ENCODE results near the gene KRTAP15-1.

GRCh38 chr21:30468900-30469714, 29.0 kb downstream of the KRTAP15-1 start:
- no peak for TF ChIP-seq YY1 (IDR thresholded peaks at IDR 0.05; ENCODE audit: insufficient read depth, insufficient read length)
- no peak for TF ChIP-seq SUZ12 (IDR thresholded peaks at IDR 0.05; ENCODE audit: extremely low read depth, insufficient read depth, insufficient read length)
- no peak for TF ChIP-seq ZNF274 (IDR thresholded peaks at IDR 0.05; ENCODE audit: low read depth, low read length)
